SJSA1 (cell line): Measurements from ENCODE around the gene ARHGAP8. TPM values are rescaled to one million over a fixed set of nuclear protein-coding genes. Genes with fewer than 3 reads are reported as not detected.

Experiments
- DNase-seq, 2 experiments: peaks; one replicate each; pipeline ENCODE4 v3.0.0-alpha.2; 2015 to 2020; ENCODE audit warnings: low spot score in 2 of 2, low read depth in 1 of 2
- H3K27ac ChIP-seq: fragments of 250-450 bp; sonication (Bioruptor Pico); 2 replicates; pipeline ENCODE4 v1.5.1; 2020; ENCODE audit warnings: mild to moderate bottlenecking, moderate library complexity
- H3K27me3 ChIP-seq: fragments of 250-450 bp; sonication (Bioruptor Pico); replicated peaks from 2 replicates; pipeline ENCODE4 v1.5.1; 2020; ENCODE audit warnings: mild to moderate bottlenecking, moderate library complexity
- H3K36me3 ChIP-seq: fragments of 250-450 bp; sonication (Bioruptor Pico); 2 replicates; pipeline ENCODE4 v1.5.1; 2020; ENCODE audit warnings: mild to moderate bottlenecking
- H3K4me1 ChIP-seq: fragments of 250-450 bp; sonication (Bioruptor Pico); replicated peaks from 2 replicates; pipeline ENCODE4 v1.6.1; 2021; ENCODE audit warnings: mild to moderate bottlenecking
- H3K4me3 ChIP-seq: fragments of 250-450 bp; sonication (Bioruptor Pico); 2 replicates; pipeline ENCODE4 v1.5.1; 2020; ENCODE audit warnings: mild to moderate bottlenecking
- H3K9me3 ChIP-seq: fragments of 250-450 bp; sonication (Bioruptor Pico); replicated peaks from 2 replicates; pipeline ENCODE4 v1.5.1; 2020; ENCODE audit warnings: mild to moderate bottlenecking
- total RNA-seq: library from RNA; depleted of rRNA; stranded (reverse); fragments of >200 nt; shearing (Covaris generic); gene quantifications from 2 replicates; pipeline ENCODE4 v1.2.3, GENCODE V29; 2014

Gene ARHGAP8
- total RNA-seq, 1 experiment from 2014 or later = not detected

DNA sequence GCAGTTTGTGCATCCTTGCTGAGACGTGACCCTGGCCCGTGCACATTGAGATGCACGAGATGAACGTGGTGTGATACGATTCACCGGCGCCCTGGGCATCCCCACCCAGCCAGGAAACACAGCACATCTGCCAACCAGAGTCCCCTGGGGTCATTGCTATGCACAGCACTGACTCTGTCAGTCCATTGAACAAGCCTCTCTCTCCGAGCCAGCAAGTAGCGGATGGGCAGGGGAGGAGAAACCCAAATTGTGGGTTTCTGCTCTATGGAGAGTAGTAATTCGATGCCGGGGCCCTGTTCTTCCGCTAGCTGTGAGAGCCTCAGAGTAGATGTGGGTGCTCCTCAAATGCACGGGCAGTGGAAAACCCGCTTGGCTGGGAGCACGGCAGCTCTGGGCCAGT lies 85.1 kb downstream of the ARHGAP8 start:
- Histone ChIP-seq H3K27me3 (peaks cover 3% of the 10 kb centered on the region; the same call in 1 of the 2 replicates), H3K27ac (no peak overlapping the region), H3K4me1 (no peaks in the 10 kb centered on the region), H3K9me3 (no peaks in the 10 kb centered on the region), H3K4me3 (no peak overlapping the region), H3K36me3 (no peaks in the 10 kb centered on the region)
- no peak for DNase-seq

DNA sequence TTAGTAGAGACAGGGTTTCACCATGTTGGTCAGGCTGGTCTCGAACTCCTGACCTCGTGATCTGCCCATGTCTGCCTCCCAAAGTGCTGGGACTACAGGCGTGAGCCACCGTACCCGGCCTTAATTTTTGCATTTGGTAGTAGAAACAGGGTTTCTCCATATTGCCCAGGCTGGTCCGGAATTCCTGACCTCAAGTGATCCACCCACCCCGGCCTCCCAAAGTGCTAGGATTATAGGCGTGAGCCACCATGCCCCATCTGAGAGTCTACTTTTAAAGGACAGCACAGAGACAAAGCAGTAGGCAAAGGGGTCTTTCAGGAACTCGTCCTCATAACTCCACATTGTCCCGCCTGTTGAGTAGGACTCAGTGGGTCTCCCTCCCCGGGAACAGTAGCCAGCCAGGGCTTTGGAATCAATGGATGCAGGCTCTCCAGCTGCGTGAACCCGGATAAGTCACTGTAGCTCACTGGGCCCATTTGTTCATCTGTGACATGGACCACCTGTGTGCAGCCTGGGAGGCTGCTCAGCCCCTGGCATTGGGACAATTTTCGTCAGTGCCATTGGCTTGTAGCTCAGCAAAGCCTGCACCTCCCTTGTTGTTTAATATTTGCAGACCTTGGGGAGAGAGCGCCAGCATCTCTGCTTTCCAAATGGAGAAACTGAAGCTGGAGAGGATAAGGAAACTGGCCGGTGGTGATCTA lies 86.1 kb downstream of the ARHGAP8 start:
- H3K4me3 ChIP-seq = no peak overlapping the region
- no peak overlapping the region for H3K27ac ChIP-seq
- H3K36me3 ChIP-seq = no peaks in the 10 kb centered on the region
- no peak for DNase-seq
- H3K9me3 ChIP-seq = no peaks in the 10 kb centered on the region
- peaks cover 3% of the 10 kb centered on the region; the same call in 1 of the 2 replicates for H3K27me3 ChIP-seq
- H3K4me1 ChIP-seq = no peaks in the 10 kb centered on the region

DNA sequence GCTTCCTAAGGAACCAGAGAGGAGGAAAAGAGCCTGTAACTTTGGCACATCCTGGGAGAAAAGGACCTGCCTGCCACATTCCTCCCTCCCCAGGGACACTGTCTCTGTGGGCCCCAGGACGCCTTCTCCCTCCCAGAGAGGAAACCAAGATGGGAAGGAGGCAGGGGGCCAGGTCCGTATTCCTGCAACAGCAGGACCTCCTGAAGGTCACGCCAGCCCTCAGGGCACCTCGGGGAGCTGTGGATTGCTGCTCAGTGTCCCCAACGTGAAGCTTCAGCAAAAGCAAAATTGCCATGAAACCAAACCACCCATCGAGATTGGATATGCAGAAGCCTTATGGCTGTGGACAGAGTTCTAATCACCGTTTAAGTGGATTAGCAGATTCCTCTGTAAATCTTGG lies 86.7 kb downstream of the ARHGAP8 start:
- Histone ChIP-seq H3K4me3 (no peak overlapping the region), H3K4me1 (no peaks in the 10 kb centered on the region), H3K9me3 (no peaks in the 10 kb centered on the region), H3K27me3 (peaks cover 3% of the 10 kb centered on the region; the same call in 1 of the 2 replicates), H3K36me3 (no peaks in the 10 kb centered on the region), H3K27ac (no peak overlapping the region)
- DNase-seq = no peak

DNA sequence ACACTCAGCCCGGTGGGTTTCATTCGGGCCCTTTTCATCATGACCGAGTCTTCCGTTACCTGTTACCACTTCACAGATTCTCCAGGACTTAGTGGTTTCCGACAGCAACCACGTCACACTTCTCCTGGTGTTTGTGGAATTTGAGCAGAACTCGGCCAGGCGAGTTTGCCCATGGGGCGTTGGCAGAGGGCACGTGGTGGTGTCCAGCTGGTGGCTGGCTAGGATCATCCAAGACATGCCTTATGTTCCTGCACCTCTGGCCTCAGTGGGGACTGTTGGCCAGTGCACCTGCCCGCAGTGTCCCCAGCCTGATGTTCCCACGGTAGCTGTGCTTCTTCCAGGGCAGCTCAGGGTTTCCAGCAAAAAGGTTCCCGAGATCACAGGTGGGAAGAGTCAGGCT lies 87.3 kb downstream of the ARHGAP8 start:
- H3K4me1 ChIP-seq = no peaks in the 10 kb centered on the region
- H3K36me3 ChIP-seq = no peaks in the 10 kb centered on the region
- peaks cover 3% of the 10 kb centered on the region; the same call in 1 of the 2 replicates for H3K27me3 ChIP-seq
- H3K4me3 ChIP-seq = no peak overlapping the region
- H3K27ac ChIP-seq = no peak overlapping the region
- DNase-seq = no peak
- no peaks in the 10 kb centered on the region for H3K9me3 ChIP-seq

DNA sequence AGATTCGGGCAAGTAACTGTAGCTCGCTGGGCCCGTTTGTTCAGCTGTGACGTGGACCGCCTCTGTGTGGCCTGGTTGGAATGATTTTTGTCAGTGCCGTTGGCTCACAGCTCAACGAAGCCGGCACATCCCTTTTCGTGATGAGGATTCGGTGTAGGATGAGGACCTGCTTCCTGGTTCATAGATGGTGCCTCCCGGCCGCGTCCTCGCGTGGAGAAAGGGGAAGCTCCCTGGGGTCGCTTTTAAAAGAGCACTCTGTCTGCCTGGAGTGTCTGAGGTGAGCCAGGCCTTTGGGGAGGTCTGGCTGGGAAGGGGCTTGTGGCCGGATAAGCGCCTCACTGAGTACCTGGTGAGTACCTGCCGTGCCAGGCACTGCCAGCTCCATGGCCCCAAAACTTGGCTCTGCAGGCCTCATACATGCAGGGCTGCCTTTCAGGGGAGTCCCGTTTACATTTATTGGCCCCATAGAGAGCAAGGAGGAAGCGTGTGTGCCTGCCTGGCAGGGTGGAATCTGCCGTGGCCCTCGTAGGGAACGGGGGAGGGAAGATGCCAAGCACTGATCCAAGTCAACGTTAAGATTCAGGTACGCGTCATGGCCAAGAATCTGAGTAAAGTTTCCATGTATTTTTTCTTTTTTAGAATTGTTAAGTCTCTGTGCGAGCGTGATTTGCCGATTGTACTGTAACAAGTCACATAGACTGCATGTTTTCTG lies 88.4 kb downstream of the ARHGAP8 start:
- Histone ChIP-seq H3K9me3 (no peaks in the 10 kb centered on the region), H3K4me3 (no peak overlapping the region), H3K36me3 (no peaks in the 10 kb centered on the region), H3K27ac (no peak overlapping the region), H3K27me3 (peaks cover 3% of the 10 kb centered on the region; the same call in 1 of the 2 replicates), H3K4me1 (no peaks in the 10 kb centered on the region)
- no peak for DNase-seq

DNA sequence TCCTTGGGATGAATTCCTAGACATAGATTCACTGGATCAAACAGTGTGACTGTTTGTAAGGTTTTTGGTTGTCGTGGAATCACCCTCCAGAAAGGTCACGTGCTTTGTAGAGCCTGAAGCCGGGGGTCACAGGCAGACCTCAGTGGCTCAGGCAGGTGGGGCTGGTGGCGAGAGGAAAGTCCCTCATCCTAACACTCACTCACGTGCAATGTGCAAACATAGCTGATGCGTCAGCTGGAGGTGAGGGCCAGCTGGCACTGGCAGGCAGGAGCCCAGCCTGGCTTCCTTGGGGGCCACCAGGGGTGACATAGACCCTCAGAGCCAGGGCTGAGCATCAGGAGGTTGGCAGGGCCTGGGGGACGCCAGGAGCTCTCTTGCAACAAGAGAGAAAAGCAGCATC lies 90.0 kb downstream of the ARHGAP8 start:
- Histone ChIP-seq H3K9me3 (no peaks in the 10 kb centered on the region), H3K27ac (no peak overlapping the region), H3K4me3 (no peak overlapping the region), H3K36me3 (no peaks in the 10 kb centered on the region), H3K27me3 (peaks cover 3% of the 10 kb centered on the region; the same call in 1 of the 2 replicates), H3K4me1 (no peaks in the 10 kb centered on the region)
- DNase-seq = no peak

DNA sequence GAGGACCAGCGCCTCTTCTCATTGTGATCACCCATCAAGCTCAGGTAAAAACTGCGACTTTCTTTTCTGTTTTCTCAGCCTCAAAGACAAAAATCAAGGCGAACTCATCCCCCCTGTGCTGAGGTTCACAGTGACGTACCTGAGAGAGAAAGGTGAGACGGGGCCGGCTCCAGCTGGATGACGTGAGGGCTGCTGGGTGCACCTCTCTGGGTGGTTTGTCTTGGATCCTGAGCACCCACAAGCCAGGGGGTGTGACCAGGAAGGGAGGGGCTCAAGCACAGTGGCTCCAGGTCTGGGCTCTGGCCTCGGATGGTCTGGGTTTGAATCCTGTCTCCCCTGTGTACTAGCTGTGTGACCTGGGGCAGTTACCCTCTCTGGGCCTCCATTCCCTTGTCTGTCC lies 92.8 kb downstream of the ARHGAP8 start:
- no peak for DNase-seq
- H3K27ac ChIP-seq = no peak overlapping the region
- H3K27me3 ChIP-seq = no peaks in the 10 kb centered on the region
- H3K9me3 ChIP-seq = no peaks in the 10 kb centered on the region
- no peaks in the 10 kb centered on the region for H3K4me1 ChIP-seq
- H3K36me3 ChIP-seq = no peaks in the 10 kb centered on the region
- no peak overlapping the region for H3K4me3 ChIP-seq

DNA sequence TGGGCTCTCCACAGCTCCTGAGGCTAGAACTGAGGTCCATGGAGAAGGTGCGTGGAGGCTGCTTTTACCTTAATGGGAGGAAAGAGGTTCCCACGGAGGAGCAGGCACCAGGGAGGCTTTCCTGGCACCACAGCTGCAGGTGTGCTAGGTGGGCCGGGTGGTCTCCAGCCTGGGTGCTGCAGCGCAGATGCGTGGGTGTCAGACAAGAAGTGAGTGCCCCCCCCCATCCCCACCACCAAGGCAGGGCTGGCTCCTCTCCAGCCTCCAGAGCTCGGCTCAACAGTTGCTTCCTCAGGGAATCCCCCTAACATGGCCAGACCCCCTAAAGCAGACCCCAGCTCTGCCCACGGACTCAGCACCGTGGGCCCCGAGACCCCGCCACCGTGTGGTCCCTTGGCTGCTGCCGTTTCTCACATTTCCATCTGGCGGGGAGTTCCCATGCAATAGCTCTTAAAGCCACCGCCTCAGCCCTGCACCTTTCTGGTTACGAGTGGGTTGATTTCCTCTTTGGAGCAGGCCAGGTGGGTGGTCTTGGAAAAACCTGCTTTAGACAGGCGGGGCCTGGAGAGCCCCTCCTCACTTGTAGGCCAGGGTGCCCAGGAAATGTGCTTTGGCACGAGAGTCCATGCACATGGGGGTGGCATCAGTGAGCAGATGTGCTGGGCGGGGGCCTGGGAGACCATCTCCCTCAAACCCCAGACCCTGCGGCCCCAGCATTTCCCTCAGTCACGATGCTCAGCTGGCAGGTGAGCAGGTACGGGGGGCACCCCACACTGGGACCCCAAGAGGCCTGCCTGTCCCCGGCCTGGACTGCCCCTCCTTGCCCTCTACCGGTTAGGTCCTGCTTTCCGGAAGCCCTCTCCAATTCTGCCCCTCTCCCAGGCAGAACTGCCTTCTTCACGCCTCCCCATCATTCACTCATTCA lies 93.7 kb downstream of the ARHGAP8 start:
- H3K27me3 ChIP-seq = no peaks in the 10 kb centered on the region
- no peaks in the 10 kb centered on the region for H3K36me3 ChIP-seq
- DNase-seq = no peak
- no peak overlapping the region for H3K4me3 ChIP-seq
- H3K9me3 ChIP-seq = no peaks in the 10 kb centered on the region
- no peak overlapping the region for H3K27ac ChIP-seq
- H3K4me1 ChIP-seq = no peaks in the 10 kb centered on the region

DNA sequence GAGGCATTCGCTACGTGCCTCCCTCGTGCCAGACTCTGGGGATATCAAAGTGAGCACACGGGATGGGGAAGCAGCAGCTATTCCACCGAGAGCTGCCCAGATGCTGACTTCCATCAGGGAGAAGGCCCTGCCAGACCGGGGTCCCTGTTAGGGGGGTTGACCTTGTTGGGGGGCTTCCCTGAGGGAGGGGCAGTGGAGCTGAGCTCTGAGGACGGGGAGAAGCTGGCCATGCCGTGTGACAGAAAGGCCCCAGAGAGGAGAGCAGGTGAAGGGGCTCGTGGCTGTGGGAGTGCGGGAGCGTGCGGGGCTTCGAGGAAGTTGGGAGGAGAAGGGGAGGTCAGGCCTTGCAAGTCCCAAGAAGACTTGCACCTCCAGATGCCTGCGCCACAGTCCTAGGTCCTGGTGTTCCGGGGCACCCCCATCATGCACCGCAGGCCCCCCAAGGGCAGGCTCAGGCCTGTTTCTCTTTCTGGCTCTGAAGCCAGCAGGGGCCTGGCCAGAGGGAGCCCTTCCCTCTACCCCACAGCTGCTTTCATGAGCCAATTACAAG lies 94.4 kb downstream of the ARHGAP8 start:
- H3K4me1 ChIP-seq = no peaks in the 10 kb centered on the region
- H3K27me3 ChIP-seq = no peaks in the 10 kb centered on the region
- H3K27ac ChIP-seq = no peak overlapping the region
- no peaks in the 10 kb centered on the region for H3K9me3 ChIP-seq
- no peak overlapping the region for H3K4me3 ChIP-seq
- DNase-seq = no peak
- no peaks in the 10 kb centered on the region for H3K36me3 ChIP-seq

DNA sequence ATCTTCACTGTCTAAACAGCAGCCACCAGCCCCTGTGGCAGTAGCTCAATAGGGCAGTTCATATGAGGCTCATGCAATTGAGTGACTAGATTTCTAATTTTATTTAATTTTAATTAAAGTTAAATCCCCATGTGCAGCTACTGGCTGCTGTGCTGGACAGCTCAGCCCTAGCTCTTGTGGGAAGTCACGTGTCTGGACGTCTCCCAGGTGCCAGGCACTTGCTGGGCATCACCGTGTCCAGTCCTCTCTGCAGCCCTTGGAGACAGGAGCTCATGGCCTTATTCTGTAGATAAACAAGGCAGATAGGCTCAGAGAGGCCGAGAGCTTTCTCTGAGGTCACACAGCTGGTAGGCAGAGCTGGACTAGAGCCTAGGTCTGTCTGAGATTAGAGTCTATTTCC lies 95.0 kb downstream of the ARHGAP8 start:
- no peaks in the 10 kb centered on the region for H3K36me3 ChIP-seq

DNA sequence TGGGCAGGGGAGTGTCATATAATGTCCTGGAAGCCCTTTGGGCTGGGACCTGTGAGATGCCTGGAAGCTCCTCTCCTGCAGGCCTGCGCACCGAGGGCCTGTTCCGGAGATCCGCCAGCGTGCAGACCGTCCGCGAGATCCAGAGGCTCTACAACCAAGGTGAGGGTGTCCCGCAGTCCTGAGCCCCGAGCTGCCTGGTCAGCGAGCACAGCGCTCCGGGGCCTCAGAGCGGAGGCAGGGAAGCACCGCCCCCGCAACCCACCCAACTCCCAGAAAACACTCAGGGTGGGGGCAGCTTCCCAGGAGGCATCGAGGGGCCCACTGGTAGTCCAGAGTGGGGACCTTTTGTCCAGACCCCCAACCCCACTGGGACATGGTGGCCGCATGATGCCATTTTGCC lies 95.5 kb downstream of the ARHGAP8 start:
- H3K4me3 ChIP-seq = no peak overlapping the region
- H3K36me3 ChIP-seq = no peaks in the 10 kb centered on the region
- H3K27me3 ChIP-seq = no peaks in the 10 kb centered on the region
- DNase-seq = no peak
- no peaks in the 10 kb centered on the region for H3K9me3 ChIP-seq
- H3K4me1 ChIP-seq = no peaks in the 10 kb centered on the region
- H3K27ac ChIP-seq = no peak overlapping the region

More for the DNA sequence above, 95.0 kb downstream of the ARHGAP8 start:
- H3K27ac ChIP-seq = no peak overlapping the region
- no peak overlapping the region for H3K4me3 ChIP-seq
- no peaks in the 10 kb centered on the region for H3K27me3 ChIP-seq
- no peak for DNase-seq
- H3K4me1 ChIP-seq = no peaks in the 10 kb centered on the region
- no peaks in the 10 kb centered on the region for H3K9me3 ChIP-seq

DNA sequence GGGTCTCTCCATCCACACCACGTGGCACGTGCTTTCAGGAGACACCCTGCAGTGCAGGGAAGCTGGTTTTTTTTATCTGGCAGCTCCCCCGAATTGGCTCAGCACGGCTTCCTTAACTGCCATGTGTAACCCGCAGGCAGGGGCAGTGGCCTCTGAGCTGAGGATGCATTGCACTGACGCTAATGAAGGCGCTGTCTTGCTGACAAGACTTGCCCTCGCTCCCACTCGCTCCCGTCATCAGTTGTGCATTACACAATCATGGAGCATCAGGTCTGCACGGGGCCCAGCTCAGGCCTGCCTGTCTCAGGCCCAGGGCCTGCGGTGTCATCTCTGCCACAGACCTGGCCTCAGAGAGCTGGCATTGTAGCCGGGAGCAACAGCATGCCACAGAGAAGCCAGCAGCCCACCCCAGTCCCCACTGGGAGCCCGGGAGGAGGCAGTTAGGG lies 95.9 kb downstream of the ARHGAP8 start:
- Histone ChIP-seq H3K36me3 (no peaks in the 10 kb centered on the region), H3K27me3 (no peaks in the 10 kb centered on the region), H3K9me3 (no peaks in the 10 kb centered on the region), H3K4me3 (no peak overlapping the region), H3K4me1 (no peaks in the 10 kb centered on the region), H3K27ac (no peak overlapping the region)
- no peak for DNase-seq

DNA sequence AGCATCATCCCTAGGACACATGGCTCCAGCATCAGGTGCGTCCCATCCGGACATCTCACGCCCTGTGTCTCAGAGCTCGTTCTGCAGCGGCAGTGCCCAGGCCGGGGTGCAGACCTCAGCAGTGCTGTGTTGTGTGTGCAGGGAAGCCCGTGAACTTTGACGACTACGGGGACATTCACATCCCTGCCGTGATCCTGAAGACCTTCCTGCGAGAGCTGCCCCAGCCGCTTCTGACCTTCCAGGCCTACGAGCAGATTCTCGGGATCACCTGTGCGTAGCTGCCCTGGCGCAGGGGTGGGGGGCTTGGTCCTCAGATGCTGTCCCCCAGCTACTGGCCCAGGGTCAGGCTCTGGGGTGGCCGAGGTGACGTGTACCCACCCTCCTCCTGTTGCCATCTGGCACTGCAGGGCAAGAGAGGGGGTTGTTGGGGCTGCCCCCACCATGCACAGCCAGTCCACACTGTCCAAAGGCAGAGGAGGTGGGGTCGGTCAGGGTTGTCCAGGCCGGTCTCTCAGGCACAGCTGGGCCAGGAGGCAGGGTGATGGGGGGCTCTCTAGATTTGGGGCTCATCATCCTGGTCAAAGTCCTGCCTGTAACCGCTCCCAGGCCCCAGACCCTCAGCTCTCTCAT lies 96.5 kb downstream of the ARHGAP8 start:
- H3K27ac ChIP-seq = no peak overlapping the region
- no peak for DNase-seq
- H3K36me3 ChIP-seq = no peaks in the 10 kb centered on the region
- H3K27me3 ChIP-seq = no peaks in the 10 kb centered on the region
- no peaks in the 10 kb centered on the region for H3K4me1 ChIP-seq
- no peak overlapping the region for H3K4me3 ChIP-seq
- no peaks in the 10 kb centered on the region for H3K9me3 ChIP-seq
